GM12878 (cell line): ENCODE results near the gene DENND1A. TPM values are rescaled to one million over a fixed set of nuclear protein-coding genes. Genes with fewer than 3 reads are reported as not detected.
A peak's percentile ranks its signal among the peaks of the same experiment; 100 is the strongest.

Source experiments
- ATAC-seq: fragments of 200-7000 bp; cut with Tn5 transposase; 3 replicates; pipeline ENCODE4 v1.9.1; 2020; ENCODE audit warnings: mild to moderate bottlenecking, moderate library complexity
- BruUV-seq: library from RNA; stranded (reverse); fragments of 400-500 nt; replicated peaks from 2 replicates; lab custom pipeline; 2021; lab: Mats Ljungman, UMichigan
- CTCF ChIA-PET: fragments of 300-600 bp; sonication (Branson Sonifier 250); formaldehyde crosslinking; extraction: SDS; loops from one replicate; lab custom pipeline; 2021; ENCODE audit warnings: inconsistent platforms; lab: Yijun Ruan, JAX
- POLR2A ChIA-PET: fragments of 350-600 bp; formaldehyde crosslinking; extraction: SDS; loops from one replicate; lab custom pipeline; 2021; ENCODE audit warnings: inconsistent platforms; lab: Charles Lee
- RAD21 ChIA-PET: fragments of 300-600 bp; sonication (Branson Sonifier 250); formaldehyde crosslinking; loops from one replicate; lab custom pipeline; 2023; ENCODE audit warnings: antibody characterized with exemption; ENCODE audit not compliant: unreplicated experiment; lab: Charles Lee
- SMC1A ChIA-PET: fragments of 300-600 bp; sonication (Branson Sonifier 250); formaldehyde crosslinking; loops from one replicate; lab custom pipeline; 2023; ENCODE audit not compliant: unreplicated experiment, uncharacterized antibody; lab: Charles Lee
- DNase-seq: peaks from one replicate; pipeline ENCODE4 v3.0.0-alpha.2; 2011; ENCODE audit warnings: low read depth, low spot score
- FAIRE-seq: peaks from 3 replicates; lab custom pipeline; 2011; peaks lifted over from hg19 to GRCh38; lab: Jason Lieb, UNC
- H2AFZ ChIP-seq: 2 replicates; pipeline ENCODE4 v1.6.0; 2011; ENCODE audit warnings: low read depth, low read length, control low read depth; ENCODE audit not compliant: control insufficient read depth
- H3K27ac ChIP-seq: 2 replicates; pipeline ENCODE4 v1.5.1; 2011; ENCODE audit warnings: control low read depth; ENCODE audit not compliant: control insufficient read depth, insufficient read depth
- H3K27me3 ChIP-seq, 2 experiments: replicated peaks in 1 of 2; 2 replicates each; pipeline versions ENCODE4 v1.6.0 to v1.6.1; 2011; ENCODE audit warnings: low read length in 1 of 2; ENCODE audit not compliant: control insufficient read depth in 2 of 2, insufficient read depth in 2 of 2
- H3K36me3 ChIP-seq, 2 experiments: 2 replicates each; pipeline ENCODE4 v1.5.1; 2011; ENCODE audit warnings: low read length in 1 of 2; ENCODE audit not compliant: control insufficient read depth in 2 of 2, insufficient read depth in 2 of 2
- H3K4me1 ChIP-seq: 2 replicates; pipeline ENCODE4 v1.6.1; 2011; ENCODE audit warnings: mild to moderate bottlenecking, low read length, moderate library complexity, mixed read lengths; ENCODE audit not compliant: control insufficient read depth, insufficient read depth
- H3K4me2 ChIP-seq: 2 replicates; pipeline ENCODE4 v1.6.0; 2011; ENCODE audit warnings: control low read depth; ENCODE audit not compliant: control insufficient read depth, insufficient read depth
- H3K4me3 ChIP-seq: fragments of 200-600 bp; sonication (generic); 2 replicates; pipeline ENCODE4 v1.5.1; 2016
- H3K79me2 ChIP-seq: 2 replicates; pipeline ENCODE4 v1.6.0; 2011; ENCODE audit warnings: low read length; ENCODE audit not compliant: control insufficient read depth, insufficient read depth
- H3K9ac ChIP-seq: 2 replicates; pipeline ENCODE4 v1.8.0; 2011; ENCODE audit warnings: low read length, control low read depth, mixed read lengths; ENCODE audit not compliant: control insufficient read depth, insufficient read depth
- H3K9me3 ChIP-seq: replicated peaks from 3 replicates; pipeline ENCODE4 v1.5.1; 2011; ENCODE audit warnings: mild to moderate bottlenecking, low read length; ENCODE audit not compliant: control insufficient read depth, insufficient read depth
- H4K20me1 ChIP-seq: 2 replicates; pipeline ENCODE4 v1.6.0; 2011; ENCODE audit not compliant: control insufficient read depth, insufficient read depth
- EGR1 ChIP-seq, 2 experiments: IDR thresholded peaks; 1 replicate in 1 of 2; 2 replicates in 1 of 2; pipeline ENCODE4 v1.6.1; 2011 to 2012; ENCODE audit warnings: low read depth in 2 of 2, low read length in 2 of 2, borderline replicate concordance in 1 of 2, mild to moderate bottlenecking in 1 of 2, moderate library complexity in 1 of 2
- MYC ChIP-seq: IDR thresholded peaks from 2 replicates; pipeline ENCODE4 v1.6.1; 2011; ENCODE audit warnings: mild to moderate bottlenecking, low read length, moderate library complexity, inconsistent platforms; ENCODE audit not compliant: insufficient read depth, insufficient replicate concordance, insufficient read length, severe bottlenecking
- NBN ChIP-seq: fragments of 450-650 bp; IDR thresholded peaks from 2 replicates; pipeline ENCODE4 v1.6.1; 2016
- NKRF ChIP-seq: fragments of 450-650 bp; conservative IDR thresholded peaks from 2 replicates; pipeline ENCODE4 v1.6.1; 2017; ENCODE audit warnings: mild to moderate bottlenecking, moderate library complexity
- NR2C1 ChIP-seq: fragments of 450-650 bp; IDR thresholded peaks from 2 replicates; pipeline ENCODE4 v1.6.1; 2017; ENCODE audit warnings: antibody characterized with exemption, mild to moderate bottlenecking, moderate library complexity
- PKNOX1 ChIP-seq: fragments of 450-650 bp; IDR thresholded peaks from 2 replicates; pipeline ENCODE4 v1.6.1; 2016; ENCODE audit warnings: mild to moderate bottlenecking
- RELB ChIP-seq: fragments of 450-650 bp; IDR thresholded peaks from 2 replicates; pipeline ENCODE4 v1.6.1; 2017; ENCODE audit warnings: low read depth, mild to moderate bottlenecking, moderate library complexity
- RUNX3 ChIP-seq: IDR thresholded peaks from 2 replicates; pipeline ENCODE4 v1.6.1; 2012; ENCODE audit warnings: low read length, inconsistent platforms
- TBL1XR1 ChIP-seq: IDR thresholded peaks from 2 replicates; pipeline ENCODE4 v1.6.1; 2012; ENCODE audit warnings: low read depth, low read length, improper control_type of control experiment
- WGBS: methylation state at CpG from one replicate; pipeline ENCODE4 v1.1.6; 2016; ENCODE audit warnings: low lambda C conversion rate; ENCODE audit not compliant: insufficient replicate concordance, insufficient coverage; ENCODE audit errors: missing lambda C conversion rate; 5-methylcytosine and 5-hydroxymethylcytosine counted together
- in situ Hi-C: fragments of 300-500 bp; cut with MboI; formaldehyde crosslinking; loops from 9 replicates; pipeline ENCODE4 v1.14.3; 2018; ENCODE audit warnings: mixed read lengths
- intact Hi-C: fragments of 100-400 bp; cut with micrococcal nuclease; formaldehyde crosslinking; loops from one replicate; pipeline ENCODE4 v1.14.2; 2022; ENCODE audit not compliant: unreplicated experiment
- polyA plus RNA-seq, 11 experiments: library from polyadenylated mRNA; depleted of rRNA in 4 of 11; unstranded in 6 of 11; stranded (reverse) in 5 of 11; fragments of >200 nt; fragmentation: Nextera tagmentation in 4 of 11; fragmentation: Illumina TruSeq in 1 of 11; extraction: Ambion mirVana in 4 of 11; extraction: Trizol in 1 of 11; gene quantifications; 1 replicate in 1 of 11; 2 replicates in 10 of 11; pipeline versions ENCODE4 v1.2.1 to v1.2.3, GENCODE V29; 2011 to 2016; ENCODE audit warnings: inconsistent platforms in 2 of 11, missing spikeins in 2 of 11, low read depth in 1 of 11
- total RNA-seq, 4 experiments: library from RNA; depleted of rRNA in 3 of 4; stranded (reverse); fragments of >200 nt in 3 of 4; fragmentation: Illumina TruSeq in 1 of 4; extraction: Trizol in 1 of 4; gene quantifications; 2 replicates each; pipeline versions ENCODE4 v1.2.1 to v1.2.3, GENCODE V29; 2013 to 2021

Gene DENND1A
- total and polyA plus RNA-seq, 10 of the 15 experiments (the other 5 are each of a cell fraction or from before 2014, with no cell fraction given), result 14.1 to 48.6 (median 35.2) TPM

GRCh38 chr9:123359546-123359945 is 570.4 kb downstream of the DENND1A start (continued):
- TF ChIP-seq MYC (no peak), NBN (no peak), PKNOX1 (no peak), TBL1XR1 (no peak), EGR1 (IDR thresholded peaks at IDR 0.05; ENCODE audit: borderline replicate concordance in 1 of 2, low read depth in 2 of 2, low read length in 2 of 2) (no peak), NR2C1 (no peak), RELB (no peak)

- WGBS, result 40% methylated on average over 1 of the region's 2 CpGs
- no peak overlapping the region for H2AFZ ChIP-seq
- RAD21 ChIA-PET, result no interaction called here
- H3K4me3 ChIP-seq, result no peak overlapping the region
- CTCF ChIA-PET, result interaction anchor here (0.6 to 2.3 kb wide), 4 partner anchors 9 to 271 kb away, joined by 3 to 12 read pairs (median 6); no protein-coding TSS in a partner anchor
- H3K36me3 ChIP-seq, result no peaks in the 10 kb centered on the region
- no peak overlapping the region for H3K27ac ChIP-seq
- intact Hi-C loops (loop anchor here (10.0 kb wide), 1 partner anchor 364 kb away; no protein-coding TSS in a partner anchor), in situ Hi-C loops (loop anchor here (10.0 kb wide), 1 partner anchor 894 kb away; no protein-coding TSS in a partner anchor)
- POLR2A ChIA-PET, result interaction anchor here (0.6 kb wide), 3 partner anchors 68 to 415 kb away, joined by 3 to 7 read pairs (median 3); no protein-coding TSS in a partner anchor
- DNase-seq (no peak), FAIRE-seq (no peak)
- no peaks in the 10 kb centered on the region for H4K20me1 ChIP-seq
- H3K79me2 ChIP-seq, result no peaks in the 10 kb centered on the region
- no TSS peak for BruUV-seq
- H3K4me1 ChIP-seq, result peaks cover 17% of the 10 kb centered on the region
- TF ChIP-seq NKRF, result no peak
- 0 out of 2 replicates have a peak, but pooled peaks have one; percentile 22 for TF ChIP-seq RUNX3
- TF ChIP-seq, all 136 proteins: peak for 1
- Histone ChIP-seq H3K4me2 (no peak overlapping the region; the same call in 1 of the 2 replicates), H3K9me3 (no peaks in the 10 kb centered on the region), H3K9ac (no peak overlapping the region), H3K27me3 (no peaks in the 10 kb centered on the region; a peak in 1 of 4 replicates)
- no peak for ATAC-seq
- SMC1A ChIA-PET, result interaction anchor here (1.0 kb wide), 1 partner anchor 41 kb away, joined by 3 read pairs; no protein-coding TSS in a partner anchor
Measured at GRCh38 chr9:123359106-123359505, 570.8 kb downstream of the DENND1A start.
